DMS53 treated with DMSO at 0.1 percent for 48 hours (cell line): ENCODE data around the gene DTNA.

ENCODE experiments used
- DNase-seq: peaks from one replicate; lab custom pipeline; 2025; ENCODE audit not compliant: unreplicated experiment; lab: John Stamatoyannopoulos, UW

DTNA gene

GRCh38 chr18:34847408-34847807, 137.3 kb downstream of the DTNA start:
- DNase-seq = no peak

GRCh38 chr18:34848156-34848555, 138.1 kb downstream of the DTNA start:
- DNase-seq = no peak

GRCh38 chr18:34848695-34849094, 138.6 kb downstream of the DTNA start:
- DNase-seq = no peak

- DNase-seq = no peak
Measured at GRCh38 chr18:34857320-34857719, 147.2 kb downstream of the DTNA start.

- no peak for DNase-seq
Measured at GRCh38 chr18:34858188-34858587, 148.1 kb downstream of the DTNA start.

- DNase-seq = no peak
Measured at GRCh38 chr18:34859496-34859895, 149.4 kb downstream of the DTNA start.

- DNase-seq = no peak
Measured at GRCh38 chr18:34862561-34862960, 152.5 kb downstream of the DTNA start.

- no peak for DNase-seq
Measured at GRCh38 chr18:34863702-34864101, 153.6 kb downstream of the DTNA start.

GRCh38 chr18:34864836-34865497, 154.9 kb downstream of the DTNA start:
- no peak for DNase-seq

- no peak for DNase-seq
Measured at GRCh38 chr18:34866310-34866709, 156.2 kb downstream of the DTNA start.

GRCh38 chr18:34866739-34867138, 156.6 kb downstream of the DTNA start:
- no peak for DNase-seq

GRCh38 chr18:34867520-34867919, 157.4 kb downstream of the DTNA start:
- DNase-seq = no peak

- no peak for DNase-seq
Measured at GRCh38 chr18:34870555-34871310, 160.6 kb downstream of the DTNA start.

GRCh38 chr18:34871435-34871834, 161.3 kb downstream of the DTNA start:
- DNase-seq = no peak

- DNase-seq = no peak
Measured at GRCh38 chr18:34872066-34872465, 162.0 kb downstream of the DTNA start.

GRCh38 chr18:34873986-34874580, 164.0 kb downstream of the DTNA start:
- no peak for DNase-seq

GRCh38 chr18:34875150-34875549, 165.1 kb downstream of the DTNA start:
- DNase-seq = no peak

- no peak for DNase-seq
Measured at GRCh38 chr18:34880403-34880802, 170.3 kb downstream of the DTNA start.

- peak; percentile 5 for DNase-seq
Measured at GRCh38 chr18:34880882-34881834, 171.1 kb downstream of the DTNA start.

- no peak for DNase-seq
Measured at GRCh38 chr18:34884436-34884835, 174.3 kb downstream of the DTNA start.

- DNase-seq = no peak
Measured at GRCh38 chr18:34886177-34886576, 176.1 kb downstream of the DTNA start.
